ENCODE data around the gene HMX2. TPM values are rescaled to one million over a fixed set of nuclear protein-coding genes. Genes with fewer than 3 reads are reported as not detected.

The HMX2 gene
- total RNA-seq, 1 experiment from 2014 or later, result not detected

DNA sequence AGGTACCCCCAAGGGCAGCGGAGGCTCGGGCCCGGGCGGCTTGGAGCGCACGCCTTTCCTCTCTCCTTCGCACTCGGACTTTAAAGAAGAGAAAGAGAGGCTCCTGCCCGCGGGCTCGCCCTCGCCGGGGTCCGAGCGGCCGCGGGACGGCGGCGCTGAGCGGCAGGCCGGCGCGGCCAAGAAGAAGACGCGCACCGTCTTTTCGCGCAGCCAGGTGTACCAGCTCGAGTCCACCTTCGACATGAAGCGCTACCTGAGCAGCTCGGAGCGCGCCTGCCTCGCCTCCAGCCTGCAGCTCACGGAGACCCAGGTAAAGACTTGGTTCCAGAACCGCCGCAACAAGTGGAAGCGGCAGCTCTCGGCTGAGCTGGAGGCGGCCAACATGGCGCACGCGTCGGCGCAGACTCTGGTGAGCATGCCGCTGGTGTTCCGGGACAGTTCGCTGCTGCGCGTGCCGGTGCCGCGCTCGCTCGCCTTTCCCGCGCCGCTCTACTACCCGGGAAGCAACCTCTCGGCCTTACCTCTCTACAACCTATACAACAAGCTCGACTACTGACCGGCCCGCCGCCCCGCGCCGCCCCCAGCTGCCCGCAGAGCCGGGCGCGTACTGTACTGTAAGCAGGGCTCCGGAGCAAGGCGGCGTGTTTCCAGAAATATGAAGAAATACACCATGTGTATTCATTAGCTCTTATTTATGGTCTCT is 1.8 kb downstream of the HMX2 start:
- H3K27me3 Mint-ChIP-seq (ENCODE audit: insufficient read depth, unreplicated experiment), result peaks cover 11% of the 10 kb centered on the region
- H3K36me3 Mint-ChIP-seq (ENCODE audit: insufficient read depth, unreplicated experiment), result no peaks in the 10 kb centered on the region
- H3K4me1 Mint-ChIP-seq (ENCODE audit: insufficient read depth, unreplicated experiment), result peaks cover 12% of the 10 kb centered on the region
- intact Hi-C loops (cut with micrococcal nuclease), result loop anchor here (10.0 kb wide), 1 partner anchor 135 kb away; no protein-coding TSS in a partner anchor
- ChIA-PET POLR2A (interaction anchor here (0.9 kb wide), 1 partner anchor 67 kb away, joined by 3 read pairs; no protein-coding TSS in a partner anchor), CTCF (interaction anchor here (0.6 kb wide), 1 partner anchor 16 kb away, joined by 3 read pairs; no protein-coding TSS in a partner anchor)
- TF ChIP-seq, protein P1, sequence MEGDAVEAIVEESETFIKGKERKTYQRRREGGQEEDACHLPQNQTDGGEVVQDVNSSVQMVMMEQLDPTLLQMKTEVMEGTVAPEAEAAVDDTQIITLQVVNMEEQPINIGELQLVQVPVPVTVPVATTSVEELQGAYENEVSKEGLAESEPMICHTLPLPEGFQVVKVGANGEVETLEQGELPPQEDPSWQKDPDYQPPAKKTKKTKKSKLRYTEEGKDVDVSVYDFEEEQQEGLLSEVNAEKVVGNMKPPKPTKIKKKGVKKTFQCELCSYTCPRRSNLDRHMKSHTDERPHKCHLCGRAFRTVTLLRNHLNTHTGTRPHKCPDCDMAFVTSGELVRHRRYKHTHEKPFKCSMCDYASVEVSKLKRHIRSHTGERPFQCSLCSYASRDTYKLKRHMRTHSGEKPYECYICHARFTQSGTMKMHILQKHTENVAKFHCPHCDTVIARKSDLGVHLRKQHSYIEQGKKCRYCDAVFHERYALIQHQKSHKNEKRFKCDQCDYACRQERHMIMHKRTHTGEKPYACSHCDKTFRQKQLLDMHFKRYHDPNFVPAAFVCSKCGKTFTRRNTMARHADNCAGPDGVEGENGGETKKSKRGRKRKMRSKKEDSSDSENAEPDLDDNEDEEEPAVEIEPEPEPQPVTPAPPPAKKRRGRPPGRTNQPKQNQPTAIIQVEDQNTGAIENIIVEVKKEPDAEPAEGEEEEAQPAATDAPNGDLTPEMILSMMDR (IDR thresholded peaks at IDR 0.05; ENCODE audit: unreplicated experiment), result no peak
- BruUV-seq (replicated peaks), result no TSS peak
- DNase-seq (ENCODE audit: unreplicated experiment), result no peak
- H3K4me3 Mint-ChIP-seq (ENCODE audit: unreplicated experiment), result no peak overlapping the region
- H3K9me3 Mint-ChIP-seq (ENCODE audit: unreplicated experiment), result no peaks in the 10 kb centered on the region
- H3K27ac Mint-ChIP-seq (ENCODE audit: low read depth, unreplicated experiment), result no peak overlapping the region

DNA sequence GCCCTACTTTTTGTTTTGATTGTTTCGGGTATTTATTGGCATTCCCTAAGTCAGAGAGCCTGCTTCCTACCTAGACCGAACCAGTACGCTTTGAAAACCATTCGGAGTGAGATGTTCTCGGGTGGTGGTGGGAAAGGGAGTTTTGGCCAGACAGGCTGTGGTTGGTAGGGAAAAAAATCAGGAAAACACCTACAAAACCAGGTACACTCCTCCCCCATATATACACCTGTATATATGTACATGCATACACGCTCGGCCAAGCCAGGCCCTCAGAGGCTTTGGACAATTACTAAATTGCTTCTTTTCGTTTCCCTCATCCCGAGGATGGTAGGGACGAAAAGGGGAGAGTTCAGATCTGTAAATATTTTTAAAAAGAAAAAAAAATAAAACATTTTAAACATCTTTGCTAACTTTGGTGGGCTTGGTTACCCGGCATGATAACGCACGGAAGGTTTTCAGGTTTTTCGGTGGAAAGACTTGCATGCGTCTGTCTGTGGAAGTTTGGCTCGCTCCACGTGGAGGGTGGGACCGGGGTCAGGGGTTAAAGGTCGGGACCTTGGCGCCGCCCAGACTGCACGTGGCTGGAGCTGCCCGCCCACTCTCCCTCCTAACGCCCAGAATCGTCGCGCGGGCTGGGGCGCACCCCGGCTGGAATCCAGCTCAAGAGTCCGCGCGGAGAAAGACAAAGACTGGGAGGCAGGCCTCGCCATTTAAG is 2.5 kb downstream of the HMX2 start:
- Mint-ChIP-seq H3K27me3 (ENCODE audit: insufficient read depth, unreplicated experiment) (peaks cover 11% of the 10 kb centered on the region), H3K4me3 (ENCODE audit: unreplicated experiment) (no peak overlapping the region)

DNA sequence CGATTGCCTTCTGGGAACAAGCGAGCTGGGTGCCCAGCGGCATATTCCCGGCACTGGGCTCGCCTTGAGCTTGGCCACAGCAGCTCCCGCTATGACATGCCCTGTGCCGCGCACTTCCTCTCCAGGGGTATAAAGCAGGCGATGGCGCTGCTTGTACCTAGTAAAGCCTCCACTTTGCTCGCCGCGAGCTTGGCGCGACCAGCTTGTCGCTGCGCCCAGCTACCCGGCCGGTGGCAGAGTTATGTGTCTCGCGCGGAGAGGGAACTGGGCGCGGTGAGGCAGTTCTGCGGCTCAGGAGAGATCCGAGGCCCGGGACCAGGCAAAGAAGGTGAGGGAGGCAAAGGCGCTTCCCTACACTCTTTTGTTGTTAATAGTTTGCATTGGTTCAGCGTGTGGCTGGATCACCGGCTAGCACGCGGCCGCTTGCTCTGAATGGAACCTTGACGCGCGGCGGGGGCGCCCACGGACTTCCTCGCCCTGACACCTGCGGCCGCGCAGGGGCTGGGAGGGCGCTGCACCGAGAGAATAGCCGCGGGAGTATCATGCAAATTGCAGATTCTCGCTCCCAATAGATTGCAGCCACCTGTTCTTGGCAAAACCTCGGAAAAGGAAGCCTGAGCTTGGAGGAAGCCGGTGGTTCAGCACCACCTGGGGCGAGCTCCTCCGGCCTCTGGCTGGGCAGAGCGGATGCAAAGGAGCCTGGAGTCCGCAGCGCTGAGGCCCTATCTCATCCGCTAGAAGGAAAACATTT is 3.2 kb downstream of the HMX2 start:
- H3K9me3 Mint-ChIP-seq (ENCODE audit: unreplicated experiment), result no peaks in the 10 kb centered on the region

More for the DNA sequence above, 2.5 kb downstream of the HMX2 start:
- Mint-ChIP-seq H3K9me3 (ENCODE audit: unreplicated experiment) (no peaks in the 10 kb centered on the region), H3K36me3 (ENCODE audit: insufficient read depth, unreplicated experiment) (no peaks in the 10 kb centered on the region), H3K27ac (ENCODE audit: low read depth, unreplicated experiment) (no peak overlapping the region), H3K4me1 (ENCODE audit: insufficient read depth, unreplicated experiment) (peaks cover 8% of the 10 kb centered on the region)
- DNase-seq (ENCODE audit: unreplicated experiment), result no peak
- CTCF ChIA-PET, result interaction anchor here (0.6 kb wide), 1 partner anchor 17 kb away, joined by 3 read pairs; no protein-coding TSS in a partner anchor
- POLR2A ChIA-PET, result interaction anchor here (0.9 kb wide), 1 partner anchor 67 kb away, joined by 3 read pairs; no protein-coding TSS in a partner anchor
- TF ChIP-seq, protein P1 (IDR thresholded peaks at IDR 0.05; ENCODE audit: unreplicated experiment), result no peak
- no TSS peak for BruUV-seq (replicated peaks)
- intact Hi-C loops (cut with micrococcal nuclease), result loop anchor here (10.0 kb wide), 1 partner anchor 134 kb away; no protein-coding TSS in a partner anchor

More for the DNA sequence above, 3.2 kb downstream of the HMX2 start:
- TF ChIP-seq, protein P1 (IDR thresholded peaks at IDR 0.05; ENCODE audit: unreplicated experiment), result no peak
- Mint-ChIP-seq H3K36me3 (ENCODE audit: insufficient read depth, unreplicated experiment) (peaks cover 6% of the 10 kb centered on the region), H3K4me3 (ENCODE audit: unreplicated experiment) (no peak overlapping the region), H3K27ac (ENCODE audit: low read depth, unreplicated experiment) (no peak overlapping the region), H3K4me1 (ENCODE audit: insufficient read depth, unreplicated experiment) (peaks cover 9% of the 10 kb centered on the region), H3K27me3 (ENCODE audit: insufficient read depth, unreplicated experiment) (peaks cover 11% of the 10 kb centered on the region)
- no peak for DNase-seq (ENCODE audit: unreplicated experiment)
- ChIA-PET CTCF (interaction anchor here (0.6 to 1.2 kb wide), 3 partner anchors 18 to 150 kb away, joined by 3 to 4 read pairs (median 3); no protein-coding TSS in a partner anchor), POLR2A (no interaction called here)
- BruUV-seq (replicated peaks), result no TSS peak
- intact Hi-C loops (cut with micrococcal nuclease), result loop anchor here (10.0 kb wide), 1 partner anchor 134 kb away; no protein-coding TSS in a partner anchor
